Mammary epithelial cell (primary cell): ENCODE data around the gene PLCXD3.

ENCODE experiments used
- CTCF ChIP-seq, 2 donors: IDR thresholded peaks in 1 of 2; conservative IDR thresholded peaks in 1 of 2; 2 replicates each; pipeline ENCODE4 v1.5.1; 2011 to 2012; ENCODE audit warnings: inconsistent platforms in 2 of 2, low read length in 2 of 2, mild to moderate bottlenecking in 2 of 2, control low read depth in 1 of 2, low read depth in 1 of 2; ENCODE audit not compliant: insufficient read depth in 1 of 2; ENCODE audit errors: extremely low read depth in 1 of 2
- EZH2 ChIP-seq: IDR thresholded peaks from 2 replicates; pipeline ENCODE4 v1.6.1; 2012; ENCODE audit warnings: low read length, inconsistent platforms, borderline replicate concordance

DNA sequence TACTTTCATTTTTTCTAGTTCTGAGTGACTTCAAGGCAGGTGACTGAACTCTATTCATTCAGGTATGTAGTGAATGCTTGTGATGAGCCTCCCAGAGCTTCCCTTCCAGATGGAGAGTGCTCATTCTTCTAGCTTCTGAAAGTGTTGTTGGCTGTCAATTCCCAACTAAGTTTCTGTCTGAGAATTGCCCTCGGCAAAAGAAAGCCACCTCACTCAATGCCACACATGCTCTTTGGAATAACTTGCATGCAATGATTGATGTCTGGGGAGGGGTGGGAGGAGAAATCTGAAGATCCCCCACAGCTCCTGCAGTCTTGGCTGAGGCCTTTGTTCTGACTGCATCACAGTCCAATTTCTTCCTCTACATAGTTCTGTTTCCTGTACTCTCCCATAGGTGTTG is 173.9 kb downstream of the PLCXD3 start:
- TF ChIP-seq CTCF (conservative IDR thresholded peaks at IDR 0.05 in 1 of 2, IDR thresholded peaks at IDR 0.05 in 1 of 2; ENCODE audit: extremely low read depth in 1 of 2, insufficient read depth in 1 of 2, low read depth in 1 of 2, low read length in 2 of 2) = no peak
- TF ChIP-seq EZH2 = no peak
